GM12878 (cell line): ENCODE data around the gene IL21. TPM values are rescaled to one million over a fixed set of nuclear protein-coding genes. Genes with fewer than 3 reads are reported as not detected.

Experiments used
- ATAC-seq: fragments of 200-7000 bp; cut with Tn5 transposase; 3 replicates; pipeline ENCODE4 v1.9.1; 2020; ENCODE audit warnings: mild to moderate bottlenecking, moderate library complexity
- BruUV-seq: library from RNA; stranded (reverse); fragments of 400-500 nt; replicated peaks from 2 replicates; lab custom pipeline; 2021; lab: Mats Ljungman, UMichigan
- CTCF ChIA-PET: fragments of 300-600 bp; sonication (Branson Sonifier 250); formaldehyde crosslinking; extraction: SDS; loops from one replicate; lab custom pipeline; 2021; ENCODE audit warnings: inconsistent platforms; lab: Yijun Ruan, JAX
- POLR2A ChIA-PET: fragments of 350-600 bp; formaldehyde crosslinking; extraction: SDS; loops from one replicate; lab custom pipeline; 2021; ENCODE audit warnings: inconsistent platforms; lab: Charles Lee
- RAD21 ChIA-PET: fragments of 300-600 bp; sonication (Branson Sonifier 250); formaldehyde crosslinking; loops from one replicate; lab custom pipeline; 2023; ENCODE audit warnings: antibody characterized with exemption; ENCODE audit not compliant: unreplicated experiment; lab: Charles Lee
- SMC1A ChIA-PET: fragments of 300-600 bp; sonication (Branson Sonifier 250); formaldehyde crosslinking; loops from one replicate; lab custom pipeline; 2023; ENCODE audit not compliant: unreplicated experiment, uncharacterized antibody; lab: Charles Lee
- DNase-seq: peaks from one replicate; pipeline ENCODE4 v3.0.0-alpha.2; 2011; ENCODE audit warnings: low read depth, low spot score
- FAIRE-seq: peaks from 3 replicates; lab custom pipeline; 2011; peaks lifted over from hg19 to GRCh38; lab: Jason Lieb, UNC
- H2AFZ ChIP-seq: 2 replicates; pipeline ENCODE4 v1.6.0; 2011; ENCODE audit warnings: low read depth, low read length, control low read depth; ENCODE audit not compliant: control insufficient read depth
- H3K27ac ChIP-seq: 2 replicates; pipeline ENCODE4 v1.5.1; 2011; ENCODE audit warnings: control low read depth; ENCODE audit not compliant: control insufficient read depth, insufficient read depth
- H3K27me3 ChIP-seq, 2 experiments: replicated peaks in 1 of 2; 2 replicates each; pipeline versions ENCODE4 v1.6.0 to v1.6.1; 2011; ENCODE audit warnings: low read length in 1 of 2; ENCODE audit not compliant: control insufficient read depth in 2 of 2, insufficient read depth in 2 of 2
- H3K36me3 ChIP-seq, 2 experiments: 2 replicates each; pipeline ENCODE4 v1.5.1; 2011; ENCODE audit warnings: low read length in 1 of 2; ENCODE audit not compliant: control insufficient read depth in 2 of 2, insufficient read depth in 2 of 2
- H3K4me1 ChIP-seq: 2 replicates; pipeline ENCODE4 v1.6.1; 2011; ENCODE audit warnings: mild to moderate bottlenecking, low read length, moderate library complexity, mixed read lengths; ENCODE audit not compliant: control insufficient read depth, insufficient read depth
- H3K4me2 ChIP-seq: 2 replicates; pipeline ENCODE4 v1.6.0; 2011; ENCODE audit warnings: control low read depth; ENCODE audit not compliant: control insufficient read depth, insufficient read depth
- H3K4me3 ChIP-seq: fragments of 200-600 bp; sonication (generic); 2 replicates; pipeline ENCODE4 v1.5.1; 2016
- H3K79me2 ChIP-seq: 2 replicates; pipeline ENCODE4 v1.6.0; 2011; ENCODE audit warnings: low read length; ENCODE audit not compliant: control insufficient read depth, insufficient read depth
- H3K9ac ChIP-seq: 2 replicates; pipeline ENCODE4 v1.8.0; 2011; ENCODE audit warnings: low read length, control low read depth, mixed read lengths; ENCODE audit not compliant: control insufficient read depth, insufficient read depth
- H3K9me3 ChIP-seq: replicated peaks from 3 replicates; pipeline ENCODE4 v1.5.1; 2011; ENCODE audit warnings: mild to moderate bottlenecking, low read length; ENCODE audit not compliant: control insufficient read depth, insufficient read depth
- H4K20me1 ChIP-seq: 2 replicates; pipeline ENCODE4 v1.6.0; 2011; ENCODE audit not compliant: control insufficient read depth, insufficient read depth
- BCL3 ChIP-seq: IDR thresholded peaks from 2 replicates; pipeline ENCODE4 v1.6.1; 2011; ENCODE audit warnings: borderline replicate concordance, low read depth, mild to moderate bottlenecking, moderate library complexity, low read length; ENCODE audit not compliant: insufficient read depth, poor library complexity, severe bottlenecking
- CBFB ChIP-seq: IDR thresholded peaks from 2 replicates; pipeline ENCODE4 v1.6.1; 2016; ENCODE audit warnings: antibody characterized with exemption, low read depth
- E2F8 ChIP-seq: fragments of 450-650 bp; IDR thresholded peaks from 2 replicates; pipeline ENCODE4 v1.6.1; 2018; ENCODE audit warnings: mild to moderate bottlenecking, low read depth, moderate library complexity; ENCODE audit not compliant: partially characterized antibody
- IRF3 ChIP-seq: fragments of 450-650 bp; IDR thresholded peaks from 2 replicates; pipeline ENCODE4 v1.6.1; 2014; ENCODE audit warnings: mild to moderate bottlenecking
- LARP7 ChIP-seq: fragments of 450-650 bp; IDR thresholded peaks from 2 replicates; pipeline ENCODE4 v1.6.1; 2017; ENCODE audit warnings: mild to moderate bottlenecking
- PML ChIP-seq: IDR thresholded peaks from 2 replicates; pipeline ENCODE4 v1.6.1; 2012; ENCODE audit warnings: low read length, inconsistent platforms
- POU2F2 ChIP-seq: IDR thresholded peaks from 3 replicates; pipeline ENCODE4 v1.6.1; 2011; ENCODE audit warnings: low read depth, mild to moderate bottlenecking, low read length, borderline replicate concordance
- SKIL ChIP-seq: fragments of 450-650 bp; IDR thresholded peaks from 2 replicates; pipeline ENCODE4 v1.6.1; 2017; ENCODE audit warnings: mild to moderate bottlenecking, low read depth, inconsistent platforms; ENCODE audit not compliant: poor library complexity, severe bottlenecking
- STAT3 ChIP-seq: IDR thresholded peaks from 2 replicates; pipeline ENCODE4 v1.6.1; 2011; ENCODE audit warnings: low read depth, low read length, improper control_type of control experiment
- SUPT20H ChIP-seq: IDR thresholded peaks from 2 replicates; pipeline ENCODE4 v1.6.1; 2011; ENCODE audit warnings: low read depth, mild to moderate bottlenecking, low read length, moderate library complexity, borderline replicate concordance; ENCODE audit not compliant: control insufficient read depth
- ZBTB11 ChIP-seq: fragments of 450-650 bp; formaldehyde crosslinking; IDR thresholded peaks from 2 replicates; pipeline ENCODE4 v1.5.0; 2022; ENCODE audit warnings: mild to moderate bottlenecking, missing genetic modification characterization
- ZNF24 ChIP-seq: fragments of 450-650 bp; IDR thresholded peaks from 2 replicates; pipeline ENCODE4 v1.6.1; 2017; ENCODE audit warnings: antibody characterized with exemption, mild to moderate bottlenecking
- ZNF274 ChIP-seq: IDR thresholded peaks from one replicate; pipeline ENCODE4 v1.8.0; 2011; ENCODE audit not compliant: insufficient read length, insufficient read depth
- ZNF622 ChIP-seq: fragments of 450-650 bp; IDR thresholded peaks from 2 replicates; pipeline ENCODE4 v1.6.1; 2017; ENCODE audit warnings: mild to moderate bottlenecking, inconsistent platforms
- WGBS: methylation state at CpG from one replicate; pipeline ENCODE4 v1.1.6; 2016; ENCODE audit warnings: low lambda C conversion rate; ENCODE audit not compliant: insufficient replicate concordance, insufficient coverage; ENCODE audit errors: missing lambda C conversion rate; 5-methylcytosine and 5-hydroxymethylcytosine counted together
- in situ Hi-C: fragments of 300-500 bp; cut with MboI; formaldehyde crosslinking; loops from 9 replicates; pipeline ENCODE4 v1.14.3; 2018; ENCODE audit warnings: mixed read lengths
- intact Hi-C: fragments of 100-400 bp; cut with micrococcal nuclease; formaldehyde crosslinking; loops from one replicate; pipeline ENCODE4 v1.14.2; 2022; ENCODE audit not compliant: unreplicated experiment
- polyA plus RNA-seq, 11 experiments: library from polyadenylated mRNA; depleted of rRNA in 4 of 11; unstranded in 6 of 11; stranded (reverse) in 5 of 11; fragments of >200 nt; fragmentation: Nextera tagmentation in 4 of 11; fragmentation: Illumina TruSeq in 1 of 11; extraction: Ambion mirVana in 4 of 11; extraction: Trizol in 1 of 11; gene quantifications; 1 replicate in 1 of 11; 2 replicates in 10 of 11; pipeline versions ENCODE4 v1.2.1 to v1.2.3, GENCODE V29; 2011 to 2016; ENCODE audit warnings: inconsistent platforms in 2 of 11, missing spikeins in 2 of 11, low read depth in 1 of 11
- total RNA-seq, 4 experiments: library from RNA; depleted of rRNA in 3 of 4; stranded (reverse); fragments of >200 nt in 3 of 4; fragmentation: Illumina TruSeq in 1 of 4; extraction: Trizol in 1 of 4; gene quantifications; 2 replicates each; pipeline versions ENCODE4 v1.2.1 to v1.2.3, GENCODE V29; 2013 to 2021

The IL21 gene
- total and polyA plus RNA-seq, 10 of the 15 experiments (the other 5 are each of a cell fraction or from before 2014, with no cell fraction given) = not detected

GRCh38 chr4:122619611-122620010 is 1.3 kb downstream of the IL21 start:
- no peaks in the 10 kb centered on the region for H4K20me1 ChIP-seq
- no TSS peak for BruUV-seq
- ChIA-PET RAD21 (no interaction called here), CTCF (interaction anchor here (0.6 to 1.6 kb wide), 3 partner anchors 11 to 1444 kb away, joined by 3 to 5 read pairs (median 3); no protein-coding TSS in a partner anchor), SMC1A (interaction anchor here (1.3 kb wide), 1 partner anchor 41 kb away, joined by 6 read pairs; no protein-coding TSS in a partner anchor), POLR2A (no interaction called here)
- H3K4me2 ChIP-seq = no peak overlapping the region
- DNase-seq (no peak), ATAC-seq (no peak), FAIRE-seq (no peak)
- H3K4me1 ChIP-seq = no peaks in the 10 kb centered on the region
- H2AFZ ChIP-seq = no peak overlapping the region
- no peaks in the 10 kb centered on the region for H3K79me2 ChIP-seq
- H3K27ac ChIP-seq = no peak overlapping the region
- no peak overlapping the region for H3K4me3 ChIP-seq
- H3K27me3 ChIP-seq = no peaks in the 10 kb centered on the region
- H3K9ac ChIP-seq = no peak overlapping the region
- in situ Hi-C loops = no loop called here
- WGBS = 4% methylated on average over 2 of the region's 2 CpGs
- no peaks in the 10 kb centered on the region for H3K36me3 ChIP-seq
- intact Hi-C loops = no loop called here
- H3K9me3 ChIP-seq = no peaks in the 10 kb centered on the region
- TF ChIP-seq IRF3 = no peak
- TF ChIP-seq E2F8 = no peak
- TF ChIP-seq LARP7 = no peak
- no peak for TF ChIP-seq CBFB
- TF ChIP-seq ZNF274 = no peak
- no peak for TF ChIP-seq POU2F2
- TF ChIP-seq BCL3 = no peak
- TF ChIP-seq ZNF24 = no peak
- TF ChIP-seq PML = no peak
- no peak for TF ChIP-seq STAT3
- no peak for TF ChIP-seq ZBTB11 (CRISPR knock-in tag)
- no peak for TF ChIP-seq SUPT20H
- TF ChIP-seq SKIL = no peak
- no peak for TF ChIP-seq ZNF622
